Measurements from ENCODE around the gene COG5. TPM values are rescaled to one million over a fixed set of nuclear protein-coding genes. Genes with fewer than 3 reads are reported as not detected.

Gene COG5
- total RNA-seq, 1 donor from 2014 or later = 39.6 TPM

DNA sequence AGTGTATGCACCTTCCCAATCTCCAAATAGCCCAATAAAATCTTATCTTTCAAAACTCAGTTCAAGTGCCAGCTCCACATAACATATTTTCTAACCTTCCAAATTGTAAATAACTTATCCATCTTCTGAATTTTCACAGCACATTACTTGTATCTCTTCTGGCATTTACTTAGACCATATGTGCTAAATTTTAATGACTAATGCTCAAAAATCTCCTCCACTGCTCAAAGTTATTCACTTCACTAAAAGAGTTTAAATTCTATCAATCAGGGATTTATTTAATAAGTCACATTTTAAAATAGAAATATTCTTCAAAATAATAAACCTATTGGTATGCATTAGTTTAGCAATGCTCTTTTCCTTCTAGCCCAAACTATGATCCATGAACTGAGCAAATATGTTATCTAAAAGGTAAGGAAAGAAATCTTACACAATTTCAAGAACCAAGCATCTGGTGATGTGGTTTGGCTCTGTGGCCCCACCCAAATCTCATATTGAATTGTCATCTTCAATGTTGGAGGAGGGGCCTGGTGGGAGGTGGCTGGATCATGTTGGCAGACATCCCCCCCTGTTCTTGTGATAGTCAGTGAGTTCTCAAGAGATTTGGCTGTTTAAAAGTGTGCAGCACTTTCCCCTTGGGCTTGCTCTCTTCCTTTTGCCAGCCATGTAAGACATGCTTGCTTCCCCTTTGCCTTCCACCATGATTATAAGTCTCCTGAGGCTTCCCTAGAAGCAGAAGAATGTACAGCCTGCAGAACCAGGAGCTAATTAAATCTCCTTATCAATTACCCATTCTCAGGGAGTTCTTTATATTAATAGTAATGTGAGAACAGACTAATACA is 121.9 kb downstream of the COG5 start:
- no peak overlapping the region for H3K27ac ChIP-seq
- TF ChIP-seq, protein P1, sequence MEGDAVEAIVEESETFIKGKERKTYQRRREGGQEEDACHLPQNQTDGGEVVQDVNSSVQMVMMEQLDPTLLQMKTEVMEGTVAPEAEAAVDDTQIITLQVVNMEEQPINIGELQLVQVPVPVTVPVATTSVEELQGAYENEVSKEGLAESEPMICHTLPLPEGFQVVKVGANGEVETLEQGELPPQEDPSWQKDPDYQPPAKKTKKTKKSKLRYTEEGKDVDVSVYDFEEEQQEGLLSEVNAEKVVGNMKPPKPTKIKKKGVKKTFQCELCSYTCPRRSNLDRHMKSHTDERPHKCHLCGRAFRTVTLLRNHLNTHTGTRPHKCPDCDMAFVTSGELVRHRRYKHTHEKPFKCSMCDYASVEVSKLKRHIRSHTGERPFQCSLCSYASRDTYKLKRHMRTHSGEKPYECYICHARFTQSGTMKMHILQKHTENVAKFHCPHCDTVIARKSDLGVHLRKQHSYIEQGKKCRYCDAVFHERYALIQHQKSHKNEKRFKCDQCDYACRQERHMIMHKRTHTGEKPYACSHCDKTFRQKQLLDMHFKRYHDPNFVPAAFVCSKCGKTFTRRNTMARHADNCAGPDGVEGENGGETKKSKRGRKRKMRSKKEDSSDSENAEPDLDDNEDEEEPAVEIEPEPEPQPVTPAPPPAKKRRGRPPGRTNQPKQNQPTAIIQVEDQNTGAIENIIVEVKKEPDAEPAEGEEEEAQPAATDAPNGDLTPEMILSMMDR (IDR thresholded peaks at IDR 0.05) = no peak
- no peaks in the 10 kb centered on the region for H3K4me1 ChIP-seq
- ATAC-seq (no peak), DNase-seq (no peak)
- no peaks in the 10 kb centered on the region for H3K27me3 ChIP-seq
- no peaks in the 10 kb centered on the region for H3K36me3 ChIP-seq
- no peaks in the 10 kb centered on the region for H3K9me3 ChIP-seq
- H3K4me3 ChIP-seq = no peak overlapping the region
- intact Hi-C loops (cut with DNase I) = no loop called here

DNA sequence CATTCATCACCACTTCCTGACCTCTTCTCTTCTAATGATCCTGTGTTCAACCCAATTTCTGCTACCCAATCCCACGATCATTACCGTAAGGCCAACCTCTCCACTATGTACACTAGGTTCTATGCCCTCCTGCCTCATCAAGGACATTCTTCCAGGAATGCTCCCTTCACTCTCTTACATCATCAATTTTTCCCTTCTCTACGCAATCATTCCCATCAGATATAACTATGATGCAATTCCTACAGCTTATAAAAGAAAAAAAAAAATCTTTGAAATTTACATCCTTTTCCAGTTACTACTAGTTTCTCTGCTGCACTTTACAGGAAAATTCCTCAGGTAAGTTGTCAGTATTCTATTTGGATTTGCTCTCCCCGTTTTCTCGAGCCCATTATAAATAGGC is 124.7 kb downstream of the COG5 start:
- Histone ChIP-seq H3K27ac (no peak overlapping the region), H3K36me3 (no peaks in the 10 kb centered on the region), H3K27me3 (no peaks in the 10 kb centered on the region), H3K9me3 (no peaks in the 10 kb centered on the region), H3K4me3 (no peak overlapping the region), H3K4me1 (no peaks in the 10 kb centered on the region)
- intact Hi-C loops (cut with DNase I) = no loop called here
- DNase-seq (no peak), ATAC-seq (no peak)
- TF ChIP-seq, protein P1 (IDR thresholded peaks at IDR 0.05) = no peak

- H3K4me3 ChIP-seq = no peak overlapping the region
- no peaks in the 10 kb centered on the region for H3K36me3 ChIP-seq
- intact Hi-C loops (cut with DNase I) = no loop called here
- H3K27ac ChIP-seq = no peak overlapping the region
- TF ChIP-seq, protein P1 (IDR thresholded peaks at IDR 0.05) = no peak
- ATAC-seq (no peak), DNase-seq (no peak)
- H3K9me3 ChIP-seq = no peaks in the 10 kb centered on the region
- H3K4me1 ChIP-seq = no peaks in the 10 kb centered on the region
- no peaks in the 10 kb centered on the region for H3K27me3 ChIP-seq
These were observed 128.0 kb downstream of the COG5 start for GRCh38 chr7:107435749-107436148.

DNA sequence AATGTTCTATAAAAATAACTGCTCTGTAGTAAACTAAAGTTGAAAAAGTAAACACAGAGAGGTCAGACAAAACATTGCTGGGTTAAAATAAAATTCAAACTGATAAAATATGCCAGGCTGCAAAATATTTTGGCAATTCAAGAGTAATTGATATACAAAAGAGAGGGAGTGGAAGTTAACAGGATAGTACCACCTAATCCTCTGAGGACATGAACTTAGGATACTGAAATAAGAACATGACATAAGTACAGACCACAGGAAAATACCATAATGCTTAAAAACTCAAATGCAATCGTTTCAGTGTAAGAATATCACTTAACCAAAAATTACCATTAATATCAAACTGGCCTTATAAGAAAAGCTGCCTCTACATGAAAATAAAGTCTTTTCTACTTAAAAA is 131.5 kb downstream of the COG5 start:
- Histone ChIP-seq H3K4me3 (no peak overlapping the region), H3K27ac (no peak overlapping the region), H3K9me3 (no peaks in the 10 kb centered on the region), H3K4me1 (no peaks in the 10 kb centered on the region), H3K36me3 (no peaks in the 10 kb centered on the region), H3K27me3 (no peaks in the 10 kb centered on the region)
- ATAC-seq = no peak
- TF ChIP-seq, protein P1 (IDR thresholded peaks at IDR 0.05) = no peak
- DNase-seq = no peak
- intact Hi-C loops (cut with DNase I) = no loop called here

DNA sequence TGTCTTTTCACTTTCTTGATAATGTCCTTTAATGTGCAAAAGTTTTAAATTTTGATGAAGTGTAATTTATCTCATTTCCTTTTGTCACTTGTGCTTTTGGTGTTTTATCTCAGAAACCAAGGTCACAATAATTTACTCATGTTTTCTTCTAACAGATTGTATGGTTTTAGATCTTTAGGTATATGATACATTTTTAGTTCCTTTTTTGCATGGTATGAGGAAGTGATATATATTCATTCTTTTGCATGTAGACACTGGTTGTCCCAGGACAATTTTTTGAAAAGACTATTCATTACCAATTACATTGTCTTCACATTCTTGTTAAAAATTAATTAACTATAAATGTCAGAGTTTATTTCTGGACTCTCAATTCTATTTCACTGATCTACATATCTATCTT is 133.7 kb downstream of the COG5 start:
- Histone ChIP-seq H3K36me3 (no peaks in the 10 kb centered on the region), H3K27ac (no peak overlapping the region), H3K4me3 (no peak overlapping the region), H3K27me3 (no peaks in the 10 kb centered on the region), H3K4me1 (no peaks in the 10 kb centered on the region), H3K9me3 (no peaks in the 10 kb centered on the region)
- TF ChIP-seq, protein P1 (IDR thresholded peaks at IDR 0.05) = no peak
- intact Hi-C loops (cut with DNase I) = no loop called here
- no peak for DNase-seq
- no peak for ATAC-seq
